Measurements from ENCODE around the gene NCAPD3.
A peak's percentile ranks its signal among the peaks of the same experiment; 100 is the strongest.

NCAPD3 gene

GRCh38 chr11:134244593-134244992 lies 20.8 kb upstream of the NCAPD3 start:
- H3K4me3 ChIP-seq (ENCODE audit: low read depth, low read length), result no peak overlapping the region
- peak; percentile 70 for TF ChIP-seq CTCF (conservative IDR thresholded peaks at IDR 0.05; ENCODE audit: low read depth, low read length)
- DNase-seq (ENCODE audit: low read depth), result peak; percentile 64

DNA sequence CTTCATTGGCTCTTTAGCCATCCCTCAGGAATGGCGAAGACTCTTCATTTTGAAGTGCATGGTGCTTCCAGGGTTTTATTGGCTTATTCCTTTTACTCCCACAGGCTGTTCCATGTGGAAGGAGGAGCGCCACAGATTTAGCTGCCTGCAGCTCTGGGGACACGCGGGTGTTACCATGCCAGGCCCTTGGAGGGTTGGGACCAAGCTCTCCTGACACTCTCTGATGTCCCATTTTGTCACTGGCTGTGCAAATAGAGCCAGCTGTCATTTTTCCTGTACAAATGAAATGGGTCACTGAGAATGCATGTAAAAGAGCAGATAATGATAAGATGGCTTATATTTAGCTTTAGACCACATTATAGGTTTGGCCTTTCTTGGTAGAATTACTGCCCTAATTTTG lies 20.1 kb upstream of the NCAPD3 start:
- no peak for DNase-seq (ENCODE audit: low read depth)
- TF ChIP-seq CTCF (conservative IDR thresholded peaks at IDR 0.05; ENCODE audit: low read depth, low read length), result no peak
- H3K4me3 ChIP-seq (ENCODE audit: low read depth, low read length), result no peak overlapping the region

DNA sequence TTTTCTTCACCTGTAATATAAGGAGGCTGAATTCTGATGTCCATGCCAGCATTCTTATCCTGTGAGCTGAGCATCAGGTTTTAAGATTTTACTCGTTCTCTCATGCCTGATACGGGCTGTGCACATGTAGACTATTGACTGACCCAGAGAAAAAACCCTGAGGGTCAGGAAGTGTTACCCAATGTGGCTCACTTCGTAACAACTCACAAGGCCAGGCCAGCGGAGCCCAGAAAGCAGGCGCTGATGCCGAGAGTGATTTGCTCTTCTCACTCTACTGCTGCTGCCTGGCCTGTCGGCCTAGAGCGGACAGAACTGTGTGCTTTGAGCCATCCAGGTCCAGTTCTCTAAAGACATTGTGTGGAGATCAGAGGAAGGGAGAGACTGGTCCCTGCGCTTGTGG lies 18.6 kb upstream of the NCAPD3 start:
- TF ChIP-seq CTCF (conservative IDR thresholded peaks at IDR 0.05; ENCODE audit: low read depth, low read length), result no peak
- H3K4me3 ChIP-seq (ENCODE audit: low read depth, low read length), result no peak overlapping the region
- no peak for DNase-seq (ENCODE audit: low read depth)

DNA sequence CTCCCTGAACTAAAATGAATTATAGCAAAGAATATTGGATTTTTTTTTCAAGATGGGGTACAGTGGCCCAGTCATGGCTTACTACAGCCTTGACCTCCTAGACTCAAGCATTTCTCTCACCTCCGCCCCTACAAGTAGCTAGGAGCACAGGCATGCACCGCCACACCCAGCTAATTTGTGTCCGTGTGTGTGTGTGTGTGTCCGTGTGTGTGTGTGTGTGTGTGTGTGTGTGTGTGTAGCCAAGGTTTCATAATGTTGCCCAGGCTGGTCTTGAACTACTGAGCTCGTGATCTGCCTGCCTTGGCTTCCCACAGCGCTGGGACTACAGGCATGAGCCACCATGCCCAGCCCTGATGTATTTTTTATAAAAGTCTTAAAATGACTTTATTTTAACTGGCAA lies 16.8 kb upstream of the NCAPD3 start:
- no peak overlapping the region for H3K4me3 ChIP-seq (ENCODE audit: low read depth, low read length)
- TF ChIP-seq CTCF (conservative IDR thresholded peaks at IDR 0.05; ENCODE audit: low read depth, low read length), result no peak
- DNase-seq (ENCODE audit: low read depth), result no peak

DNA sequence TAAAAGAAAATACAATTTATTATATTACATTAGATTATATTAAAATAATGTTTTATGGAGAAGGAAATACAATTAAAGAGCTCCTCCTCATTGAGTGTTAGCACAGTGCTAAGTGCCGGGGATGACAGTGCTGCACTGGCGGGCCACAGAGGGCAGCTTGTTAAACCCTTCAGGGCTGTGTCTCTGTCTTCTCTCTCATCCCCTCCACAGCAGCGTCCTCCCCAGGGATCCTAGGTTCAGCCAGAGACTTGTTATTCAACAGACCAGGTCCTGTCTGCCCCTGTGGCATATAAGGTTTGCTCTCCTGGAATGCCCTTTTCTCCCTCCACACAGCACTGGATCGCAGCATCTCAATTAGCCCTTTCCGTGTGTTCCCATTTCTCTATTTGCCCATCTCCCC lies 15.2 kb upstream of the NCAPD3 start:
- no peak overlapping the region for H3K4me3 ChIP-seq (ENCODE audit: low read depth, low read length)
- DNase-seq (ENCODE audit: low read depth), result no peak
- TF ChIP-seq CTCF (conservative IDR thresholded peaks at IDR 0.05; ENCODE audit: low read depth, low read length), result no peak

GRCh38 chr11:134237557-134237922 lies 13.8 kb upstream of the NCAPD3 start:
- TF ChIP-seq CTCF (conservative IDR thresholded peaks at IDR 0.05; ENCODE audit: low read depth, low read length), result no peak
- no peak overlapping the region for H3K4me3 ChIP-seq (ENCODE audit: low read depth, low read length)
- no peak for DNase-seq (ENCODE audit: low read depth)

- TF ChIP-seq CTCF (conservative IDR thresholded peaks at IDR 0.05; ENCODE audit: low read depth, low read length), result no peak
- no peak for DNase-seq (ENCODE audit: low read depth)
- no peak overlapping the region for H3K4me3 ChIP-seq (ENCODE audit: low read depth, low read length)
These were observed 13.2 kb upstream of the NCAPD3 start for GRCh38 chr11:134236834-134237556.

Data from choroid plexus epithelial cell (primary cell).